IPS-NIHi7 (cell line): Measurements from ENCODE around the gene TRIP4.
A peak's percentile ranks its signal among the peaks of the same experiment; 100 is the strongest.
"Not testable (repeated sequence)": the region's sequence is repeated elsewhere in the genome, so short reads cannot be mapped to it uniquely, and the experiment has no call there.

Source experiments
- DNase-seq: peaks from one replicate; pipeline ENCODE4 v3.0.0; 2012; ENCODE audit warnings: mixed read lengths; ENCODE audit errors: extremely low spot score

TRIP4 gene

GRCh38 chr15:64485796-64486195, 98.2 kb downstream of the TRIP4 start:
- DNase-seq = no peak

GRCh38 chr15:64490598-64491259, 103.1 kb downstream of the TRIP4 start:
- no peak for DNase-seq

GRCh38 chr15:64493641-64494040, 106.0 kb downstream of the TRIP4 start:
- no peak for DNase-seq

- not testable (repeated sequence) for DNase-seq
These were observed 108.3 kb downstream of the TRIP4 start for GRCh38 chr15:64495968-64496367.

- DNase-seq = no peak
These were observed 113.2 kb downstream of the TRIP4 start for GRCh38 chr15:64500695-64501395.

GRCh38 chr15:64501396-64501715, 113.7 kb downstream of the TRIP4 start:
- no peak for DNase-seq

- DNase-seq = no peak
These were observed 114.5 kb downstream of the TRIP4 start for GRCh38 chr15:64502151-64502550.

- DNase-seq = no peak
These were observed 114.9 kb downstream of the TRIP4 start for GRCh38 chr15:64502551-64502950.

- DNase-seq = peak; percentile 20
These were observed 115.6 kb downstream of the TRIP4 start for GRCh38 chr15:64503197-64503596.

- DNase-seq = no peak
These were observed 116.0 kb downstream of the TRIP4 start for GRCh38 chr15:64503640-64504039.
